Bronchial epithelial cell (primary cell): ENCODE results near the gene PTPRH. TPM values are rescaled to one million over a fixed set of nuclear protein-coding genes. Genes with fewer than 3 reads are reported as not detected.
A peak's percentile ranks its signal among the peaks of the same experiment; 100 is the strongest.
"Not testable (repeated sequence)": the region's sequence is repeated elsewhere in the genome, so short reads cannot be mapped to it uniquely, and the experiment has no call there.

Experiments used
- DNase-seq: peaks from one replicate; pipeline ENCODE4 v3.0.0-alpha.2; 2010; ENCODE audit warnings: low read depth
- FAIRE-seq: peaks from 2 replicates; lab custom pipeline; 2011; peaks lifted over from hg19 to GRCh38; lab: Jason Lieb, UNC
- H3K27me3 ChIP-seq: 2 replicates; pipeline ENCODE4 v1.5.1; 2011; ENCODE audit warnings: low read length; ENCODE audit not compliant: control insufficient read depth, insufficient read depth
- H3K36me3 ChIP-seq: 2 replicates; pipeline ENCODE4 v1.5.1; 2011; ENCODE audit warnings: low read length; ENCODE audit not compliant: control insufficient read depth, insufficient read depth
- H3K4me3 ChIP-seq: 2 replicates; pipeline ENCODE4 v1.5.1; 2011; ENCODE audit warnings: mild to moderate bottlenecking, low read depth, low read length, control low read depth
- total RNA-seq: library from RNA; depleted of rRNA; stranded (reverse); fragments of >200 nt; gene quantifications from 2 replicates; pipeline ENCODE4 v1.2.1, GENCODE V29; 2014
- TF ChIP-seq, protein P1 (sequence below): IDR thresholded peaks from 2 replicates; pipeline ENCODE4 v1.5.1; 2011; ENCODE audit warnings: mild to moderate bottlenecking, moderate library complexity, low read length, control low read depth, inconsistent platforms; ENCODE audit not compliant: insufficient read depth, severe bottlenecking

PTPRH gene
- total RNA-seq, 1 donor from 2014 or later = 3.9 TPM

DNA sequence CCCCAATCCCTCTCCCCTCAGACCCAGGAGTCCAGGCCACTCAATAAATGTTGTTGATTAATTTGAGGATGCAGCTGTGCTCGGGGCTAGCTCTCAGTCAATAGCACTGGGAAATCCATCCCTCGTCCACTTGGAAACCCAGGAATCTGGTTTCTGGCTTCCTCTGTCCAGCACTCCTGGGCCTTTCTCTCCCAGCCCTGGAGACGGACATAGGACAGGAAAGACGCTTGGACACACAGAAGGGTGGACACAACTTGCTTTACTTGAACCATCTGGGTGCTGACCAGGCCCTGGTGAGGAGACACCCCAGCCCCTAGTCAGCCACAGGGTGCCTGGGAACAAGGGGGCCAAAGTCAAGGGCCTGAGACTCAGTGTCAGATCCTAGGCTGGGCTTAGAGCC, 50.9 kb downstream of the PTPRH start:
- Histone ChIP-seq H3K27me3 (no peaks in the 10 kb centered on the region), H3K4me3 (no peak overlapping the region), H3K36me3 (no peaks in the 10 kb centered on the region)
- TF ChIP-seq, protein P1, sequence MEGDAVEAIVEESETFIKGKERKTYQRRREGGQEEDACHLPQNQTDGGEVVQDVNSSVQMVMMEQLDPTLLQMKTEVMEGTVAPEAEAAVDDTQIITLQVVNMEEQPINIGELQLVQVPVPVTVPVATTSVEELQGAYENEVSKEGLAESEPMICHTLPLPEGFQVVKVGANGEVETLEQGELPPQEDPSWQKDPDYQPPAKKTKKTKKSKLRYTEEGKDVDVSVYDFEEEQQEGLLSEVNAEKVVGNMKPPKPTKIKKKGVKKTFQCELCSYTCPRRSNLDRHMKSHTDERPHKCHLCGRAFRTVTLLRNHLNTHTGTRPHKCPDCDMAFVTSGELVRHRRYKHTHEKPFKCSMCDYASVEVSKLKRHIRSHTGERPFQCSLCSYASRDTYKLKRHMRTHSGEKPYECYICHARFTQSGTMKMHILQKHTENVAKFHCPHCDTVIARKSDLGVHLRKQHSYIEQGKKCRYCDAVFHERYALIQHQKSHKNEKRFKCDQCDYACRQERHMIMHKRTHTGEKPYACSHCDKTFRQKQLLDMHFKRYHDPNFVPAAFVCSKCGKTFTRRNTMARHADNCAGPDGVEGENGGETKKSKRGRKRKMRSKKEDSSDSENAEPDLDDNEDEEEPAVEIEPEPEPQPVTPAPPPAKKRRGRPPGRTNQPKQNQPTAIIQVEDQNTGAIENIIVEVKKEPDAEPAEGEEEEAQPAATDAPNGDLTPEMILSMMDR = no peak
- DNase-seq (no peak), FAIRE-seq (no peak)

DNA sequence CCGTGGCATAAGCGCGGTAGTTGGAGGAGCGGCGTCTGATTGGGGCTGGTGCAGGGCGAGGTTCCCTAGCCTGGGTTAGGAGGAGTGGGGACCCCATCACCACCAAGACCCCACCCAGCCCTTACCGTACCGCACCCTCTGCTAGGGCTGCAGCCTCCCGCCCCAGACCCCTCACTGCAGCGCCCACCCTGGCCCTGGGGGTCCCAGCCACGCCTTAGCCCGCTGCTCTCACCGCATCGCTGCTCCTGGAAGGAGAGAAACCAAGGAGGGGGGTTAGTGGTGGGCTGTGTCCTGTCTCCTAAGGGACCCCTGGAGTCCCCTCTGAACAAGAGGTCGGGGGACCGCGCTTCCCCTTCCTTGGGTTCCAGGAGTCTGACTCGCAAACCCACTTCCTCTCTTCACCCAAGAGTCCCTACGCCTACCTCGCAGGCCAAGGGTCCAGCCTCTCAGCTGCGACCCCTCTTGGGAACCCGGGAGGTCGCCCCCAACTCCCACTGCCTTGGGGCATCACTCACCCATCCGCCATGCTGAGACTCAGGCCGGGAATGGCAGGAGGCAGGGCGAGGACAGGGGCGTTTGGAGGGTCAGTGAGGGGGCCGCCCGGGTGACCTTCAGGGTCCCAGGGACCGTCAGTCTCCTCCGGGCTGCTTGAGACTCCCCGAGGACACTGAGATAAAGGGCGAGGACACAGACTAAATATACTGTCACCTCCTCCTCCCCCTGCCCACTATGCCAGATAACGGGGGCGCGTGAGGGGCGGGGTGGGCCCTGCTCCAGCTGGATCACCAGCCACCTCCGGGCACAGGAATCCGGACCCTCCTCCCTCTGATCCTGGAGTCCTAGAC, 52.0 kb downstream of the PTPRH start, which contains the start of gene TNNI3:
Gene TNNI3 (minus strand): TSS at position 669 of the 845 bp plus-strand sequence. CDS start 143 bp downstream, at position 526.
- no peaks in the 10 kb centered on the region for H3K36me3 ChIP-seq
- DNase-seq (no peak), FAIRE-seq (no peak)
- no peak within 1 kb of the TSS for H3K4me3 ChIP-seq
- H3K27me3 ChIP-seq = no peaks in the 10 kb centered on the region
- TF ChIP-seq, protein P1 = no peak

DNA sequence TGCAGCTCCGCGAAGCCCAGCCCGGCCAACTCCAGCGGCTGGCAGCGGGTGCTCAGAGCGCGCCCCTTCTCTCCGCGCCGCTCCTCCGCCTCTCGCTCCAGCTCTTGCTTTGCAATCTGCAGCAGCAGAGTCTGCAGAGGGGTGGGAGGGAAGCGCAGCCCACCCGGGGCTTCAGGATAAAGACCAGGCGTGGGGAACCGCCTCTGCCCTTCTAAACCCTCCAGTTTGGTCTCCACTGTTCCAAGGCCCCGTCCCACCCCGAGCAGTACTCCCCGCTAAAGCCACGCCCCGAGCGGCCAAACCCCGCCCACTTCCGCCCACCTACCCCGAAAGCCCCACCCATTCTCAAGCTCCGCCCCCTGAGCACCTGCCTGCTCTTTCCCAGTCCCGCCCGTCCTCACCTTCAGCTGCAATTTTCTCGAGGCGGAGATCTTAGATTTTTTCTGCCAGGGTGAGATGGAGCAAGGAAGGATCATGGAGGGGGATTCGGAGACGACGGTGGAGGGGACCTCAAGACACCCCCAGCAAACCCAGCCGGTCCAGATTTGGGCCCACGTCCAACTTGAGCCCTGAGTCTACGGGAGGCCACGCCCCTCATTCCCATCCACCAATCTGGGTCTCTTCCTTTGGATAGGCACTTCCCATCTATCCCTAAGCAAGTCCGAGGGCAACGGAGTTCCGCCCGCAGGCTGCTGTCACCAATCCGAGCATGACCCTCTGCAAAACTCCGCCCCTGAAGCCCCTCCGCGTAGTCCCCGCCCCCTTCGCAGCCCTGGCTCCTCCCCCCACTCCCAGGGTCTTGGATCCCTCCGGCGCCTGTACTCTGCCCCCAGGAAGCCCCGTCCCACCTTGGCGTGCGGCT, 52.9 kb downstream of the PTPRH start:
- Histone ChIP-seq H3K36me3 (no peaks in the 10 kb centered on the region), H3K4me3 (no peak overlapping the region), H3K27me3 (no peaks in the 10 kb centered on the region)
- DNase-seq (peak; percentile 17), FAIRE-seq (no peak)
- TF ChIP-seq, protein P1 = no peak

DNA sequence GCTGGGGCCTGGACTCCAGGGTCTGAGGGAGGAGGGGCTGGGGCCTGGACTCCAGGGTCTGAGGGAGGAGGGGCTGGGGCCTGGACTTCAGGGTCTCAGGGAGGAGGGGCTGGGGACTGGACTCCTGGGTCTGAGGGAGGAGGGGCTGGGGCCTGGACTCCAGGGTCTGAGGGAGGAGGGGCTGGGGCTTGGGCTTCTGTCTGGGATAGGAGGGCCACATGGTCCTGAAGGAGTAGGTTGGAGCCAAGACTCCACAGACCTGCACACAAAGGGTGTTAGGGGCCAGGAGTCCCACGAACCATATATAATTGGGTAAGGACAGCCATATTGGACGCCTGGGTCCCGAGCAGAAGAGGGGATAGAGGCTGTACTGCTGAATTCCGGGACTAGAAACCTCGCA, 53.5 kb downstream of the PTPRH start:
- H3K4me3 ChIP-seq, H3K27me3 ChIP-seq, FAIRE-seq, H3K36me3 ChIP-seq, DNase-seq: not testable (repeated sequence)

DNA sequence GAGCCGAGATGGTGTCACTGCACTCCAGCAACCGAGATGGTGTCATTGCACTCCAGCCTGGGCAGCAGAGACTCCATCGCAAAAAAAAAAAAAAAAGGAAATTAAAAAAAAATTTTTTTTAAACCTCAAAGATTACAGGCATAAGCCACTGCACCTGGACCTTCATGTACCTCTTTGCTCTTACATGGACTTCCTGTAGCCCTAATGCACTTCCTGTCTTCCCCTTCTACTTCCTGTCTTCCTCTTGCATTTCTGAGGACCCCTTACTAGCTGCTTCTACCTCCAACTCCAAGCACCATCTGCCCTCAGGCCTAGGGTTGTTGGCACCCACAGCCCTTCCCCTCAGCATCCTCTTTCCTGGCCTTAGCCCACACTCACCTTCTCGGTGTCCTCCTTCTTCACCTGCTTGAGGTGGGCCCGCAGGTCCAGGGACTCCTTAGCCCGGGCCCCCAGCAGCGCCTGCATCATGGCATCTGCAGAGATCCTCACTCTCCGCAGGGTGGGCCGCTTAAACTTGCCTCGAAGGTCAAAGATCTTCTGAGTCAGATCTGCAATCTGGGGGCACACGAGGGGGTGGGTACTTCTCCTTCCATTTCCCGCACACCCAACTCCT, 55.5 kb downstream of the PTPRH start:
- H3K27me3 ChIP-seq = no peaks in the 10 kb centered on the region

More for the DNA sequence above, 55.5 kb downstream of the PTPRH start:
- FAIRE-seq (no peak), DNase-seq (no peak)
- TF ChIP-seq, protein P1 = no peak
- Histone ChIP-seq H3K36me3 (no peaks in the 10 kb centered on the region), H3K4me3 (no peak overlapping the region)
